HG03064 (cell line): ENCODE measurements around the gene FASTKD1.
"Not testable (repeated sequence)": the region's sequence is repeated elsewhere in the genome, so short reads cannot be mapped to it uniquely, and the experiment has no call there.

Experiments
- ATAC-seq: cut with Tn5 transposase; IDR thresholded peaks from one replicate; pipeline ENCODE4 v1.9.1; 2021; ENCODE audit warnings: low read depth; ENCODE audit not compliant: unreplicated experiment

FASTKD1 gene

DNA sequence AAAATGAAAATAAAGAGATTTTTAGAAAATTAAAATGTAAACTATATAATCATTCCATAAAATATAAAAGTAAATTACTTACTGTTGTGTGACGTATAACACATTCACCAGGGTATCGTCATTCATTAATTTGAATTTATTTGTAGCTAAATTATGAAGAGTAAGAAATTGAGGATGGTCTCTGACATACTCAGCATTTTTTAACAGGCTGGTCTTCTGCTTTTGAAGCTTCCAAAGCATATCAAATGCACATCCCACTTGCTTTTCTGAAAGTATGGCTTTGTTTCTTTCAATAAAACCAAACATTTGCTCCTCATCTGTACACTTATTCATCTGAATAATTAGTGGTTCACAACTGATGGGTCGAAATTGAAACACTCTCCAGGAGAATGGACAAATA, 2.1 kb downstream of the FASTKD1 start:
- no peak for ATAC-seq

- not testable (repeated sequence) for ATAC-seq
Measured at GRCh38 chr2:169570752-169571151, 2.9 kb downstream of the FASTKD1 start.

GRCh38 chr2:169569948-169570347, 3.7 kb downstream of the FASTKD1 start:
- no peak for ATAC-seq

DNA sequence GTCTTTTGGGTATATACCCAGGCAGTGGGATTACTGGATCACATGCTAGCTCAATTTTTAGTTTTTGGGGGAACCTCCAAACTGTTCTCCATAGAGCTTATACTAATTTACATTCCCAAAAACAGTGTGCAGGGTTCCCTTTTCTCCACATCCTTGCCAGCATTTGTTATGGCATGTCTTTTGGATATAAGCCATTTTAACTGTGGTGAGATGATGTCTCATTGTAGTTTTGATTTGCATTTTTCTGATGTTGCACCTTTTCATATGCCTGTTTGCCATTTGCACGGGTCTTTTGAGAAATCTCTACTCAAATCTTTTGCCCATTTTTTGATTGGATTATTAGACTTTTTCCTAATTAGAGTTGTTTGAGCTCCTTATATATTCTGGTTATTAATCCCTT, 8.0 kb downstream of the FASTKD1 start:
- ATAC-seq: no peak

DNA sequence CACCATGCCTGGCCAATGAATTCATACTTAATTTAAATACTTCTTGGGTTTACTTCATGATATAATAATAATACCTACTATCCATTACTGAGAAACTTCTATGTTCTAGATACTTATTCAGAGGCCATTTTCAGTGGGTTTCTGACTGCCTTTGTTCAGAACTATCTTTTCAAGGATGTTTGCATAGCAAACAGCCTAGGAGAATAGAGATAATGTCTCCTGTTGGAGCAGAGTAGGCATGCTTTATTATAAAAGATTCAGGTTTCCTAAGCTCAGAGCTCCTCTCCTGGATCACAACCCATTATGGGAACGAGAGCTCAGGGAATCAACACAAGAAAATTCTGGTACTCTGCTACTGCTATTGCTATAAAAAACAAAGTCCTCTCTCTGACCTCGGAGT, 11.1 kb downstream of the FASTKD1 start:
- no peak for ATAC-seq

- ATAC-seq: not testable (repeated sequence)
Measured at GRCh38 chr2:169562084-169562483, 11.6 kb downstream of the FASTKD1 start.

GRCh38 chr2:169561364-169561763, 12.3 kb downstream of the FASTKD1 start:
- ATAC-seq: no peak

DNA sequence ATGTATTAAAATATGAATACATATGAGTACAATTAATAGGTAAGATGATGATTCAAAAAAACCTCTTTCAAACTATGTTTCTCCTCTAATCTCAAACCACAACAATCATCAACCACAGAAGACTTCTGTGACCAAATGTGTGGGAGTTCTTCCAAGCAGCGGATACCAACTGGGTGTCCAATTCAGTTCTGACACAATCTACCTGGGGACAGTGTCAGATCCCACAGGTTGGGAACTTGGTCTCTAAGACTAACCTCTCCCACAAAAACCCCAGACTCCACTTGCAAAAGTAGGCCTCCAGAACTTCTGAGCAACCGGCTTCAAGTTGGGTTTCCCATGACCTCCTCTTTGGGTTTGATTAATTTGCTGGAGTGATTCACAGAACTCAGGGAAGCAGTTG, 26.9 kb downstream of the FASTKD1 start:
- ATAC-seq: no peak

GRCh38 chr2:169542433-169542832, 31.2 kb downstream of the FASTKD1 start:
- no peak for ATAC-seq

DNA sequence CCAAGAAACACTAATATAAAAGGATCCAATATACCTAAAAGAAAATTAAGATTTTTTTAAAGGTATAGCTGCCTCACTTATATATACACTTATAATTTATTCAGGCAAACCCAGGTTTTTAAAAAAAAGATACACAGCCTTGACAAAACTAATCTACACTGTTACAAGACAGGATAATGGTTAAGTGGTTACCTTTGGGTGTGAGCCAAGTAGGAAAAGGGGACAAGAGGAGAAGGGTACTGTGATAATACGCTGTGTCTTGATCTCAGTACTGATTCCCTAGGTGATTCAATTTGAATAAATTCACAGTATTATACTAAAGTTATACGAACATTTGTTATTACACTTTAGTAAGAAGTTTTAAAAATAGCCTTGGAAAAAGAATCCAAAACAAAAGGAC, 33.5 kb downstream of the FASTKD1 start:
- no peak for ATAC-seq

DNA sequence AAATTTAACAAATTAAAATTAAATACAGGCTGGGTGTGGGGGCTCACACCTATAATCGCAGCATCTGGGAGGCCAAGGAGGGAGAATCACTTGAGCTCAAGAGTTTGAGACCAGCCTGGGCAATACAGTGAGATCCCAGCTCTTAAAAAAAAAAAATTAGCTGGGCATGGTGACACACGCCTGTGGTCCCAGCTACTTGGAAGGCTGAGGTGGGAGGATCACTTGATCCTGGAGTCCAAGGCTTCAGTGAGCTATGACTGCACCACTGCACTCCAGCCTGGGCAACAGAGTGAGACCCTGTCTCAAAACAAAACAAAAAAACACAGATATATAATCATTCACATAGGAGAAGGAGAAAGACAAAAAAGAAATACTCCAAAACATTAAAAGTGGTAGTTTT, 34.2 kb downstream of the FASTKD1 start:
- not testable (repeated sequence) for ATAC-seq

DNA sequence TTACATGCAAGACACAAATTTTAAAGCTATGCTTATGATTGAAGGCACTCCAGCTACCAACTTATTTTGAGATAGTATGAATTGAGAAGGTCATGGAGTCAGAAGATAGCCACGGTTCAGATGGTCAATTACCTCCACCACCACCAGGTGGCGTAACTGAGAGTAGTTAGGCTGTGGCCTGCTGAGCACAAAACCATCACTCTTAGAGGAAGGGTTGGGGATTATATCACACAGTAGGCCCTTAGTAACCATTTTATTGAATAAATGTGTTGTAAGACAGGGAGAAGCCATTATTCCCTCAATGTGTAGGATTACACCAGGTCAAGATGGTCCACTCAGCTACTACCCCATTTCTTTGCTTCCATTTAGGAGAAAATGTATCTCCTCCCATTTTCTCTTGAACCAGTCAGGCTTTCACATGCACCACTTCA, 45.4 kb downstream of the FASTKD1 start:
- ATAC-seq: peak; percentile 67

DNA sequence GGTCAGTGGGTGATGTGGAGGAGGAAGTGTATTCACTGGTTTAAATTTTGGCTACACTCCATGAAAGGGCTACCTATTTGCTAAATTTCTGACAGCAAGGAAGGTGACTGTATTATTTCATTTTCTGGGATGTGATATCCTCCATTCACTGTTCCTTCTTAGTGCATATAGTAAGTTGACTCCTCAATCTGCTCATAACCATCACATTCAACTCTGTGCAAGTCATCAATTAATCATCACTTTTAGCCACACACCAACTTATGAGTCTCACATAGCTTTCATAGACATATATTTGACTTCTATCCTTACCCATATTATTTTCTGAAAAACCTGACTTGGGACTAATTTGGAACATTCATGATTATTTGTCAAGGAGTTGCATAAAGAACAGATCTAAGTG, 47.2 kb downstream of the FASTKD1 start:
- ATAC-seq: no peak

DNA sequence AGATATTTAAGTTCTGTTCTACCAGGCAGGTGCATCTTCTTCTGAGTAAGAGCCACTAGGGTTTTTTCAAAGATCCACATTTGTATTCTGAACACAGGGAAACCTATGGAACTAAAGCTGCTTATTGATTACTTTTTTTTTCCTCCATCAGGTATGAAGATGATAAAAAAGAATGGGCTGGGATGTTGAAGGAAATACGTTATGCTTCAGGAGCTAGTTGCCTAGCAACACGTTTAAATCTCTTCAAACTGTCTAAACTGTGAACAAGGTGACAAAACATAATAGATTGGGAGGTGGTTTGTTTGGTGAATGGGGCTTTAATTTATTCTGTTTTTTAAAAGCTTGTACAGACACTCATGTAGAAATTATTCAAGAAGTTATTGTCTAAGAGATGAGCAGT, 48.2 kb downstream of the FASTKD1 start:
- ATAC-seq: no peak

GRCh38 chr2:169523681-169524080, 50.0 kb downstream of the FASTKD1 start:
- no peak for ATAC-seq

DNA sequence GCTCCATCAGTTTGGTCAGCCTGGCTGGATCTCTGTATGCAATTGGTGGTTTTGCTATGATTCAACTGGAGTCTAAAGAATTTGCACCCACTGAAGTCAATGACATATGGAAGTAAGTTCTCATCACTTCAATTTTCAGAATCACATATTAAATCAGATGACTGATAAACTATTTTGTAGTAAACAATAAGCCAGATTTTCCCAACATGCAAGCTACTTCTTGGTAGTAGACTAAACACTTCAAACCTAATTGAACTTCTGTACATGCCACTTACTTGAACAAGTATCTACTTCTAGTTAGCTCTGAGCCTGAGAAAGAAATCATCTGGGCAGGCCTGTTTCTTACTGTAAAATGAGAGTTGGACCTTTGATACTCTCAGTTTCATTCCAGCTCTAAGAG, 52.8 kb downstream of the FASTKD1 start:
- no peak for ATAC-seq

DNA sequence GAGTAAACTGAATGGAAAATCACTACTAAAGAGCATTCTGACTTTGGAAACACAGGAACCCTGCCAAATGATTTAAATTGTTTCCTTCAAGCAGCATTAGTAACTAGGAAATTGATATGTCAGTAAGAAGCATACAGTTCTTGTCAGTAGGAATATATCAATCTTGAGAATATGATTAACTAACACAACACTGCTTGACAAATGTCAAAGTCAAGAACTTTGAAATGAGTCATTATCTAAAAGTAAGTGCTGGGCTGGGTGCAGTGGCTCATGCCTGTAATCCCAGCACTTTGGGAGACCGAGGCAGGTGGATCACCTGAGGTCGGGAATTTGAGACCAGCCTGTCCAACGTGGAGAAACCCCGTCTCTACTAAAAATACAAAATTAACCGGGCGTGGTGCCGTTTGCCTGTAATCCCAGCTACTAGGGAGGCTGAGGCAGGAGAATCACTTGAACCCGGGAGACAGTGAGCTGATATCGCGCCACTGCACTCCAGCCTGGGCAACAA, 57.1 kb downstream of the FASTKD1 start:
- not testable (repeated sequence) for ATAC-seq

- ATAC-seq: not testable (repeated sequence)
Measured at GRCh38 chr2:169514758-169515157, 58.9 kb downstream of the FASTKD1 start.

GRCh38 chr2:169513926-169514325, 59.7 kb downstream of the FASTKD1 start:
- no peak for ATAC-seq

GRCh38 chr2:169513094-169513493, 60.6 kb downstream of the FASTKD1 start:
- no peak for ATAC-seq

GRCh38 chr2:169512525-169512924, 61.1 kb downstream of the FASTKD1 start:
- no peak for ATAC-seq

- ATAC-seq: no peak
Measured at GRCh38 chr2:169511818-169512217, 61.8 kb downstream of the FASTKD1 start.

GRCh38 chr2:169510496-169510895, 63.2 kb downstream of the FASTKD1 start:
- no peak for ATAC-seq
